ENCODE results near the gene ADRA2A. TPM values are rescaled to one million over a fixed set of nuclear protein-coding genes. Genes with fewer than 3 reads are reported as not detected.

ADRA2A gene
- total RNA-seq, 1 donor from 2014 or later = 14.2 TPM

- TF ChIP-seq POLR2AphosphoS5 (IDR thresholded peaks at IDR 0.05; ENCODE audit: insufficient read depth in 1 of 2, low read depth in 1 of 2) (peak in 1 of 2 donors; percentile 8), CTCF (IDR thresholded peaks at IDR 0.05) (no peak), POLR2A (IDR thresholded peaks at IDR 0.05) (no peak)
- Histone ChIP-seq H3K27ac (peak overlapping the region; percentile 77), H3K4me1 (peaks cover 39% of the 10 kb centered on the region), H3K9me3 (no peaks in the 10 kb centered on the region), H3K4me3 (peak overlapping the region; percentile 44 to 52), H3K36me3 (no peaks in the 10 kb centered on the region), H3K27me3 (no peaks in the 10 kb centered on the region)
- intact Hi-C loops (cut with DNase I) = no loop called here
- DNase-seq (ENCODE audit: extremely low spot score in 2 of 2) = no peak
Observed at GRCh38 chr10:111078505-111079185, 1.8 kb downstream of the ADRA2A start.

GRCh38 chr10:111079241-111079760 is 2.5 kb downstream of the ADRA2A start:
- Histone ChIP-seq H3K4me3 (peak overlapping the region; percentile 44 to 52), H3K9me3 (no peaks in the 10 kb centered on the region), H3K27ac (peak overlapping the region; percentile 77), H3K4me1 (peaks cover 39% of the 10 kb centered on the region), H3K36me3 (no peaks in the 10 kb centered on the region), H3K27me3 (no peaks in the 10 kb centered on the region)
- intact Hi-C loops (cut with DNase I) = no loop called here
- peak; percentile 81 to 96 for DNase-seq (ENCODE audit: extremely low spot score in 2 of 2)
- TF ChIP-seq CTCF (IDR thresholded peaks at IDR 0.05) (no peak), POLR2A (IDR thresholded peaks at IDR 0.05) (no peak), POLR2AphosphoS5 (IDR thresholded peaks at IDR 0.05; ENCODE audit: insufficient read depth in 1 of 2, low read depth in 1 of 2) (no peak)

- DNase-seq (ENCODE audit: extremely low spot score in 2 of 2) = peak in 1 of 2 donors; percentile 52
- Histone ChIP-seq H3K36me3 (no peaks in the 10 kb centered on the region), H3K4me1 (peaks cover 39% of the 10 kb centered on the region), H3K4me3 (peak overlapping the region; percentile 44 to 52), H3K27ac (peak overlapping the region; percentile 77), H3K9me3 (no peaks in the 10 kb centered on the region), H3K27me3 (no peaks in the 10 kb centered on the region)
- intact Hi-C loops (cut with DNase I) = no loop called here
- TF ChIP-seq POLR2A (IDR thresholded peaks at IDR 0.05) = no peak
- TF ChIP-seq POLR2AphosphoS5 (IDR thresholded peaks at IDR 0.05; ENCODE audit: insufficient read depth in 1 of 2, low read depth in 1 of 2) = no peak
- no peak for TF ChIP-seq CTCF (IDR thresholded peaks at IDR 0.05)
Observed at GRCh38 chr10:111079781-111080180, 3.0 kb downstream of the ADRA2A start.

GRCh38 chr10:111080224-111080623 is 3.4 kb downstream of the ADRA2A start:
- intact Hi-C loops (cut with DNase I) = no loop called here
- H3K9me3 ChIP-seq = no peaks in the 10 kb centered on the region
- no peaks in the 10 kb centered on the region for H3K36me3 ChIP-seq
- peak overlapping the region; percentile 44 to 52 for H3K4me3 ChIP-seq
- peaks cover 39% of the 10 kb centered on the region for H3K4me1 ChIP-seq
- TF ChIP-seq CTCF (IDR thresholded peaks at IDR 0.05) = no peak
- no peak for TF ChIP-seq POLR2A (IDR thresholded peaks at IDR 0.05)
- TF ChIP-seq POLR2AphosphoS5 (IDR thresholded peaks at IDR 0.05; ENCODE audit: insufficient read depth in 1 of 2, low read depth in 1 of 2) = no peak
- H3K27ac ChIP-seq = peak overlapping the region; percentile 77
- no peaks in the 10 kb centered on the region for H3K27me3 ChIP-seq
- peak; percentile 25 to 42 for DNase-seq (ENCODE audit: extremely low spot score in 2 of 2)

- TF ChIP-seq POLR2A (IDR thresholded peaks at IDR 0.05) (no peak), POLR2AphosphoS5 (IDR thresholded peaks at IDR 0.05; ENCODE audit: insufficient read depth in 1 of 2, low read depth in 1 of 2) (no peak), CTCF (IDR thresholded peaks at IDR 0.05) (no peak)
- Histone ChIP-seq H3K36me3 (no peaks in the 10 kb centered on the region), H3K27me3 (no peaks in the 10 kb centered on the region), H3K4me1 (peaks cover 27% of the 10 kb centered on the region), H3K9me3 (no peaks in the 10 kb centered on the region), H3K4me3 (no peak overlapping the region), H3K27ac (peak overlapping the region; percentile 18)
- intact Hi-C loops (cut with DNase I) = no loop called here
- DNase-seq (ENCODE audit: extremely low spot score in 2 of 2) = peak; percentile 54 to 89
Observed at GRCh38 chr10:111081595-111081994, 4.8 kb downstream of the ADRA2A start.

Measured in vagina (tissue), 2 donors.